Activated T-cell treated with anti-CD3 and anti-CD28 coated beads, Interleukin-2, amount 50 U/mL, for 4 hours (primary cell): ENCODE data around the gene TCAP. TPM values are rescaled to one million over a fixed set of nuclear protein-coding genes. Genes with fewer than 3 reads are reported as not detected.
"Not testable (repeated sequence)": the region's sequence is repeated elsewhere in the genome, so short reads cannot be mapped to it uniquely, and the experiment has no call there.

ENCODE experiments used
- ATAC-seq, 2 donors: fragments of 200-7000 bp; cut with Tn5 transposase; one replicate each; pipeline ENCODE4 v1.10.0; 2021
- DNase-seq: peaks from one replicate; pipeline ENCODE4 v3.0.0-alpha.2; 2020
- H3K27me3 Mint-ChIP-seq: one replicate; pipeline ENCODE4 v1.8.0; 2021; ENCODE audit warnings: low read depth, mixed read lengths
- H3K36me3 Mint-ChIP-seq: one replicate; pipeline ENCODE4 v1.8.0; 2022; ENCODE audit warnings: mixed read lengths; ENCODE audit not compliant: insufficient read depth
- H3K4me1 Mint-ChIP-seq: one replicate; pipeline ENCODE4 v1.8.0; 2021; ENCODE audit warnings: low read depth, mixed read lengths
- H3K4me3 Mint-ChIP-seq: one replicate; pipeline ENCODE4 v1.8.0; 2021; ENCODE audit warnings: mild to moderate bottlenecking, moderate library complexity, mixed read lengths
- H3K9me3 Mint-ChIP-seq: one replicate; pipeline ENCODE4 v1.8.0; 2021; ENCODE audit warnings: mixed read lengths
- total RNA-seq, 3 donors: library from RNA; stranded (reverse); gene quantifications; one replicate each; pipeline ENCODE4 v1.2.1, GENCODE V29; 2021

The TCAP gene
- total RNA-seq, 3 donors from 2014 or later, result 0.73 to 1.4 (median 1.4) TPM

DNA sequence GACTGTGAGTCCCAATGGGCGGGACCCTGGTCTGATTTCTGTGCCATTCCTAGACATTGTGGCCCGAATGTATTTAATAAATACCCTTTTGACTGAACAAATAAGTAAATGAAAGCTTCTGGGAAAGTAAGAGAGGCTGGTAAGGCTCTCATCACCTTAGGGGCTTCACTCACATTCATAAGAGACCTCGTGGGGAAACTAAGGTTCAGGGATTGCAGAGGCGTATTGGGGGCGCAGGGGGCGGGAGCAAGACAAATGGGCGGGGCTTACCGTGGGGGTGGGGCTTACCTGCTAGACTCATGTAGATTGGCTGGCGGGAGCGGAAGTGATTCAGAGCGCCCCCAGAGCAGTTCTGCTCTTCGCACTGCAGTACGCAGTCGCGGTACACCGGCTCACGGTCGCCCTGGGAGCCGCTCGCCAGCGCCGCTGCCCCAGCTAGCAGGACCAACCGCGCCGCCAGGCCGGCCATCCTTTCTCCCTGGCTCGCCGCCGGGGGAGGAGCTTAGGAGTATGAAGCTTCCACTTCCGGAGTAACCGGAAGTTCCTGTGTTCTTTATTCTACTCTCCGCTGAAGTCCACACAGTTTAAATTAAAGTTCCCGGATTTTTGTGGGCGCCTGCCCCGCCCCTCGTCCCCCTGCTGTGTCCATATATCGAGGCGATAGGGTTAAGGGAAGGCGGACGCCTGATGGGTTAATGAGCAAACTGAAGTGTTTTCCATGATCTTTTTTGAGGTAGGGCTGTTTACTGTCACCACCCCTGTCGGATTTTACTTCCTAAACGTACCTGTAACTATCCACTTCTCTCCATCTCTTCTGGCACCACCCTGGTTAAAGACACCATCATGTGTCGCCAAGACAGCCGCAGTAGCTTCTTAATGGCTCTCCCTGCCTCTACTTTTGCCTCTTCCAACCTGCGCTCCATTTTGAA lies 22.7 kb downstream of the TCAP start, which contains the start of gene PGAP3:
Gene PGAP3, minus strand, starts transcription at position 512 of the 929 bp plus-strand sequence. Its CDS starts 43 bp downstream, at position 469.
- H3K36me3 Mint-ChIP-seq, result peaks cover 15% of the 10 kb centered on the region
- ATAC-seq (peak; percentile 95 to 96), DNase-seq (peak; percentile 81)
- no peaks in the 10 kb centered on the region for H3K27me3 Mint-ChIP-seq
- peak within 1 kb of the TSS; percentile 98 for H3K4me3 Mint-ChIP-seq
- peaks cover 25% of the 10 kb centered on the region for H3K4me1 Mint-ChIP-seq
- H3K9me3 Mint-ChIP-seq, result no peaks in the 10 kb centered on the region

DNA sequence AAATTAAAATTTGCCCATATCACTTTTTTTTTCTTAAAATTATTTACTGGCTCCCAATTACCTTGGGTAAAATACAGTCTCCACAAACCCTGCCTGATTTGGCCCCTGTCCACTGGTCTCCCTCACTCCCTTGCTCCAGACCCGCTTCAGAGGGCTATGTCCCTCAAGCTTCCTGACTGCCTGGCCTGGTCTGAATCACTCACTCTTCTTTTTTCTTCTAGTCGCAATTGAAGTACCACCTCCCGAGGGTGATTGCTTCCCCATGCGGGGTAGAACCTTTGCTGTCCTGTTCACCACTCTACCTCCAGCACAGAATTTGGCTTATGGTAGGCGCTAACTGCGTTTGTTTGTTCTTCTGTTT lies 23.3 kb downstream of the TCAP start:
- Mint-ChIP-seq H3K4me3 (peak overlapping the region; percentile 98), H3K9me3 (no peaks in the 10 kb centered on the region), H3K36me3 (peaks cover 11% of the 10 kb centered on the region), H3K4me1 (peaks cover 23% of the 10 kb centered on the region), H3K27me3 (no peaks in the 10 kb centered on the region)
- DNase-seq (no peak), ATAC-seq (no peak)

DNA sequence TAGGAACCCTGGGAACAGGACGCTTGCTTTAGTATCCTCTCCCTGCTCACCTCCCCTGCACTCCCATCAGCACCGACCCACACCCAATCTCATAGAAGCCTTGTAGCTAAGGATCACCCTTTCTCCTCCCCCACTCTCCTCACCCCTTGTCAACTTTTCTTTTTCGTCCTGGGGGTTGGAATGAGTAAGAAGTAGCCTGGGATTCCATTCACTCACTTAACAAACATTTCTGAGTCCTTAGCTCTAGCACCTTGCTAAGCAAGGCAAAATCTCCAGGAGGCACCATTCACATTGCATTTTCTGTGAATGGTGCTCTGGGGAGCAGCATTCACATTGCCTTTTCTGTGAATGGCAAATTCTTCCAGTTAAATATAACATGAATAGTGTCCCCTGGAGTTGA lies 23.8 kb downstream of the TCAP start:
- ATAC-seq (no peak), DNase-seq (no peak)
- Mint-ChIP-seq H3K36me3 (peaks cover 10% of the 10 kb centered on the region), H3K4me1 (peaks cover 23% of the 10 kb centered on the region), H3K9me3 (no peaks in the 10 kb centered on the region), H3K27me3 (no peaks in the 10 kb centered on the region), H3K4me3 (peak overlapping the region; percentile 98)

DNA sequence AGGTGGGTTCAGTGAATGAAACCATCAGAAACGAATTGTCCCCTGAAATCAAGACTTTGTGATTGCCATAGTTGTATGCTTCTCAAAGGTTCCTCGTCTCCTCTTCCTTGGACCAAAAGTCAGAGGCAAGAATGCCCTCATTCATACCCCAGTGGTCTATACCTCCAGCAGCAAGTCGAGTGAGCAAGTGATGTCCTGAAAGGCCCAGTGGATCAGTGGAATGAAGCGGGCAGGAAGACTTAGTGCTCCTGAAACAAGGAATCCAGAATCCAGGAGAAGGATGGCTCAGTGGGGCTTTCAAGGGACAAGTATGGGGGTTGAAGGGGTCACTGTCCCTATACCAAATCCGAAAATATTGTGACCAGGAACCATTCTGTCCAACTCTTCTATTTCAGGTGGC lies 29.4 kb downstream of the TCAP start:
- ATAC-seq (no peak), DNase-seq (no peak)
- Mint-ChIP-seq H3K27me3 (peaks cover 17% of the 10 kb centered on the region), H3K36me3 (peaks cover 4% of the 10 kb centered on the region), H3K4me1 (peaks cover 2% of the 10 kb centered on the region), H3K4me3 (no peak overlapping the region), H3K9me3 (no peaks in the 10 kb centered on the region)

DNA sequence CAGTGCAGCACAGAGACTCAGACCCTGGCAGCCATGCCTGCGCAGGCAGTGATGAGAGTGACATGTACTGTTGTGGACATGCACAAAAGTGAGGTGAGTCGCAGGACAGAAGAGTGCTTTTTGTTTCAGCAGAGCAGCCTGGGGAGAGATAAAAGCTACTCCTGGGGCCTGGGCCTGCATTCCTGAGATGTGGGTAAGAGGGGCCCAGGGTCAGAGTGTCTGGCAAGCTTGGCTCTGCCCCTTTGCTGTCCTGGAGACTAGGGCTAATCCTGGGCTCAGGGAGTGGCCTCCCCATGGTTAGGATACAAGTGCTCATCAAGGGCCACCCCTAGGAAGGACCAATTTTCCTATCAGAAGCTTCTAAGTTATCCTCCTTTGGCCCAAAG lies 29.9 kb downstream of the TCAP start:
- peaks cover 4% of the 10 kb centered on the region for H3K36me3 Mint-ChIP-seq
- peaks cover 5% of the 10 kb centered on the region for H3K4me1 Mint-ChIP-seq
- no peak overlapping the region for H3K4me3 Mint-ChIP-seq
- ATAC-seq (no peak), DNase-seq (no peak)
- peaks cover 20% of the 10 kb centered on the region for H3K27me3 Mint-ChIP-seq
- H3K9me3 Mint-ChIP-seq, result no peaks in the 10 kb centered on the region

DNA sequence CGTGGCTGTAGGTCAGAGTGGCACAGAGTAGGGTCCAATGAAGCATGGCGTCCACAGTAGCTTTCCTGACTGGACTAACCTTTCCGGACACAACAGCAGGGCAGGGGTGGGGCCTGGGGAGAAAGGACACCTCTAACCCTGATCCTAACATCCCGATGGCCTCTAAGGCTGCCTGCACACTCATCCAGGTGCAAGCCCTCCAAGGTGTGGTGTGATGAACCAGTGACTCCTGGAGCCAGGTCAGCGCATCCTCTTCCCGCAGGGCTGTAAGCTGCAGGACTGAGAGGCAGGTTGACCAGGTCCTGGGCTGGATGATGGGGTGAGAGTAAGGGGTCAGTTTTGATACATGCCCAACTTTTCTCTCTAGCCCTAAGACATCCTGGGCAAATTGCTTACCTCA lies 31.6 kb downstream of the TCAP start:
- Mint-ChIP-seq H3K4me1 (peaks cover 5% of the 10 kb centered on the region), H3K9me3 (no peaks in the 10 kb centered on the region), H3K36me3 (peaks cover 4% of the 10 kb centered on the region), H3K4me3 (no peak overlapping the region), H3K27me3 (peaks cover 33% of the 10 kb centered on the region)
- no peak for DNase-seq
- ATAC-seq, result no peak

DNA sequence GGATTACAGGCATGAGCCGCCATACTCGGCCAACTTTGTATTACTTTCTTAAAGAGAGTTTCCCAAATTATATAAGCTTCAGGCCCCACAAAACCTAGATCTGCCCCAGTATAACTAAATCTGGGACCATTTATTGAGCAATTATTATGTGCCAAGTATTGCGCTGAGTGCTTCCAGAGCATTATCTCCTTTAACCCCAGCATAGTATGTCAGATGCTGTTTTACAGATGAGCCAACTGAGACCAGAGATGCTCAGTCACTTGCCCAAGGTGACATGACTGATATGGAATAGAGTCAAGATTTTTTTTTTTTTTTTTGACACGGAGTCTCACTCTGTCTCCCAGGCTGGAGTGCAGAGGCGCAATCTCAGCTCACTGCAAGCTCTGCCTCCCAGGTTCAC lies 32.8 kb downstream of the TCAP start:
- ATAC-seq, result no peak
- Mint-ChIP-seq H3K4me1 (peaks cover 5% of the 10 kb centered on the region), H3K36me3 (peaks cover 4% of the 10 kb centered on the region), H3K9me3 (no peaks in the 10 kb centered on the region), H3K27me3 (peaks cover 35% of the 10 kb centered on the region), H3K4me3 (no peak overlapping the region)
- no peak for DNase-seq

DNA sequence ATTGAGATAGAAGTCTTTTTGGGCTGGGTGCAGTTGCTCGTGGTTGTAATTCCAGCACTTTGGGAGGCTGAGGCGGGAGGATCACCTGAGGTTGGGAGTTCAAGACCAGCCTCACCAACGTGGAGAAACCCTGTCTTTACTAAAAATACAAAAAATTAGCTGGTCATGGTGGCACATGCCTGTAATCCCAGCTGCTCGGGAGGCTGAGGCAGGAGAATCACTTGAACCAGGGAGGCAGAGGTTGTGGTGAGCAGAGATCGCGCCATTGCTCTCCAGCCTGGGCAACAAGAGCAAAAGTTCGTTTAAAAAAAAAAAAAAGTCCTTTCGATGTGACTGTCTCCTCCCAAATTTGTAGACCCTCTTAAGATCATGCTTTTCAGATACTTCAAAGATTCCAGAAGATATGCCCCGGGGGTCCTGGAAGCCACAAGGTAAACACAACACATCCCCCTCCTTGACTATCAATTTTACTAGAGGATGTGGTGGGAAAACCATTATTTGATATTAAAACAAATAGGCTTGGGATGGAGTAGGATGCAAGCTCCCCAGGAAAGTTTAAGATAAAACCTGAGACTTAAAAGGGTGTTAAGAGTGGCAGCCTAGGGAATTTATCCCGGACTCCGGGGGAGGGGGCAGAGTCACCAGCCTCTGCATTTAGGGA lies 34.1 kb downstream of the TCAP start:
- Mint-ChIP-seq H3K27me3 (peaks cover 35% of the 10 kb centered on the region), H3K4me3 (peak overlapping the region; percentile 33)
- not testable (repeated sequence) for ATAC-seq, DNase-seq, H3K36me3 Mint-ChIP-seq, H3K9me3 Mint-ChIP-seq, H3K4me1 Mint-ChIP-seq

DNA sequence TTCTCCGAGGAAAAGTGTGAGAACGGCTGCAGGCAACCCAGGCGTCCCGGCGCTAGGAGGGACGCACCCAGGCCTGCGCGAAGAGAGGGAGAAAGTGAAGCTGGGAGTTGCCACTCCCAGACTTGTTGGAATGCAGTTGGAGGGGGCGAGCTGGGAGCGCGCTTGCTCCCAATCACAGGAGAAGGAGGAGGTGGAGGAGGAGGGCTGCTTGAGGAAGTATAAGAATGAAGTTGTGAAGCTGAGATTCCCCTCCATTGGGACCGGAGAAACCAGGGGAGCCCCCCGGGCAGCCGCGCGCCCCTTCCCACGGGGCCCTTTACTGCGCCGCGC lies 34.6 kb downstream of the TCAP start, which contains the start of gene ERBB2:
Gene ERBB2, plus strand, starts transcription at position 247 of the 330 bp plus-strand sequence. CDS start 175 bp downstream, outside the sequence.
- Mint-ChIP-seq H3K4me3 (peak within 1 kb of the TSS; percentile 33), H3K9me3 (no peaks in the 10 kb centered on the region), H3K4me1 (peaks cover 5% of the 10 kb centered on the region), H3K27me3 (peaks cover 35% of the 10 kb centered on the region), H3K36me3 (peaks cover 2% of the 10 kb centered on the region)
- ATAC-seq (no peak), DNase-seq (no peak)

DNA sequence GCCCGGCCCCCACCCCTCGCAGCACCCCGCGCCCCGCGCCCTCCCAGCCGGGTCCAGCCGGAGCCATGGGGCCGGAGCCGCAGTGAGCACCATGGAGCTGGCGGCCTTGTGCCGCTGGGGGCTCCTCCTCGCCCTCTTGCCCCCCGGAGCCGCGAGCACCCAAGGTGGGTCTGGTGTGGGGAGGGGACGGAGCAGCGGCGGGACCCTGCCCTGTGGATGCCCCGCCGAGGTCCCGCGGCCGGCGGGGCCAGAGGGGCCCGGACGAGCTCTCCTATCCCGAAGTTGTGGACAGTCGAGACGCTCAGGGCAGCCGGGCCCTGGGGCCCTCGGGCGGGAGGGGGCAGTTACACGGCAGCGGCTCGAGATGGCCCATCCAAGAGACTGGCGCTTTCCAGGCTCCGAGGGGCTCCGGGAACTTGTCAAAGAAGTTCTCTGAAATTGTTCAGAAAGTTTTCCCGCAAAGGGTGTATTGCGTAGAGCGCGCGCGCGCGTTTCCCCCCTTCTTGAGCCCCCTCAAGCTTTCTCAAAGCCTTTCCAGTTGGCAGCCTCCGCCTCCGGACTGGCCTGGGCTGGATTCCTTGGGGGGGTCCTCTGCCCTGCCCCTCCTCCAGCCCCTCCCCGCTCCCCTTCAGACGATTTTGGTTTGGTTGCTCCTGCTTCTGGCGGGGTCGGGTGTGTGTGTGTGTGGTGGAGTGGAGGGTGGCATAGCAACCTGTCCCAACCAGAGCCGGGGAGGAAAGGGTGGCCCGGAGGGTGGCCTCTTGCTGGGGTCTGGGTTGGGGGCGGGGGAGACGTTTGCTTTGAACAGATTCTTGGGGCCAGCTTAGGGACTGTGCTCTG lies 35.2 kb downstream of the TCAP start:
- peaks cover 5% of the 10 kb centered on the region for H3K4me1 Mint-ChIP-seq
- H3K9me3 Mint-ChIP-seq, result no peaks in the 10 kb centered on the region
- DNase-seq, result no peak
- no peak overlapping the region for H3K4me3 Mint-ChIP-seq
- peak in 1 of 2 donors; percentile 25 for ATAC-seq
- peaks cover 35% of the 10 kb centered on the region for H3K27me3 Mint-ChIP-seq
- no peaks in the 10 kb centered on the region for H3K36me3 Mint-ChIP-seq

DNA sequence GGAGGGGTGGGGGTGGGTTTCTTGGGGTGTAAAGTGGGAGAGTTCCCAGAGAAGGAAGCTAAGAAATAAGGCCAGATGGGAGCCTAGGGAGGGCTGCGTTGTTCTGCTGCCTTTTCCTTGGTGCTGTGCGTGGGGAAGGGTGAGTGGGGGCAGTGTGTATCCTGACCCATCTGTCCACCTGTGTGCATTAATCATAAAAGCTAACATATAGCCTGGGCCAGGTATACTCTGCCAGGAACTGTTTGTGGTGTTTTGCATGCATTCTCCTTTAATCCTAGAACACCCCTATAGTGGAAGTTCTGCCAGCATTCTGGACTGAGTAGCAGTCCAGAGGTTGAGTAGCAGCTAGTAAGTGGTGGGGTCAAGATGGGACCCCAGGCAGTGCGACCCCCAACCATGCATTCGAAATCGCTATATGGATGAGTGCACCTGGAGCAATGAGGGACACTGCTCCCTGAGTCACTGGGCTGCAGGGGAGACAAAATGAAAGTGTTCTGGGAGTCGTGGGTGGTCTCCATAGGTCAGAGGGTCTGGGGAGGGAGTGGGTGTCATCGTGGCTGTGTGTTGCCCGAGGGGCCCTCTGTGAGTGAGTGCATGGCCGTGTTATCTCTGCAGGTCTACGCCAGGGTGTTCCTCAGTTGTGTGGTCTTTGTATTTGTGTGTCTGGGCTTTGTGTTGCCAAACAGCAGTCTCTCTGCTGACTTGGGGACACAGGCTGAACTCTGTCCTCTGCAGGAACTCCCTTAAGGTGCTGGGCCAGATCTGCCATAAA lies 36.0 kb downstream of the TCAP start:
- ATAC-seq (no peak), DNase-seq (no peak)
- H3K27me3 Mint-ChIP-seq, result peaks cover 35% of the 10 kb centered on the region
- peaks cover 5% of the 10 kb centered on the region for H3K4me1 Mint-ChIP-seq
- H3K36me3 Mint-ChIP-seq, result no peaks in the 10 kb centered on the region
- H3K4me3 Mint-ChIP-seq, result no peak overlapping the region
- H3K9me3 Mint-ChIP-seq, result no peaks in the 10 kb centered on the region

DNA sequence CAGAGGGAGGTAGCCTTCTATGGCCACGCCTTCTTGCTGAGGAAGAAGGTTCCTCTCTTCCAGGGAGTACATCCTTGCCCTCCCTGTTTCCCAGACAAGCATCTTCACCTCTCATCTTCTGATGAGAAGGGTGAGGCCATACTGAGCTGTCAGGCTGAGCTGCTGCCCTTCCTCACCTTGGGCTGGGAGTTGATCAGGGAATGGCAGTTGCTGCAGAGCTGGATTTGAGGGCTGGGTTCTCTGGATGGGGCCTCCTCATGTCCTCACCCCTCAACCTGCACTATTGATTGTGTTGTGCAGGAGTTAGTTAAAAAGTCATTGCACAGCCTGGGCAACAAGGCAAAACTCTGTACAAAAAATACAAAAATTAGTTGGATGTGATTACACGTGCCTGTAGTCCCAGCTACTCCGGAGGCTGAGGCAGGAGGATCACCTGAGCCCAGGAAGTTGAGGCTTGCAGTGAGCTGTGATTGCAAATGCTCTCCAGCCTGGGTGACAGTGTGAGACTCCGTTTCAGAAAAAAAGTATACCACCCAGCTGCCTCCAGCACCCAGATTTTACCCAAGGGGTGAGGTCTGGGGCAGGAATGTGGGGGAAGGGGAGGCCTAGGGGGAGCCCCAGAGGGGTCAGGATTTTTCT lies 36.8 kb downstream of the TCAP start:
- DNase-seq (no peak), ATAC-seq (no peak)
- H3K36me3 Mint-ChIP-seq, result no peaks in the 10 kb centered on the region
- H3K27me3 Mint-ChIP-seq, result peaks cover 35% of the 10 kb centered on the region
- H3K9me3 Mint-ChIP-seq, result no peaks in the 10 kb centered on the region
- H3K4me1 Mint-ChIP-seq, result peaks cover 11% of the 10 kb centered on the region
- H3K4me3 Mint-ChIP-seq, result no peak overlapping the region
